Stimulated activated CD8-positive, alpha-beta memory T cell treated with anti-CD3 and anti-CD28 coated beads, Interleukin-4, amount 100 ng/mL, for 1 hour (primary cell): ENCODE results near the gene TUBA3E.
A peak's percentile ranks its signal among the peaks of the same experiment; 100 is the strongest.
"Not testable (repeated sequence)": the region's sequence is repeated elsewhere in the genome, so short reads cannot be mapped to it uniquely, and the experiment has no call there.

Experiments used
- DNase-seq, 2 donors: peaks; one replicate each; pipeline ENCODE4 v3.0.0-alpha.2; 2020; ENCODE audit warnings: low read depth in 2 of 2, low spot score in 1 of 2

TUBA3E gene

DNA sequence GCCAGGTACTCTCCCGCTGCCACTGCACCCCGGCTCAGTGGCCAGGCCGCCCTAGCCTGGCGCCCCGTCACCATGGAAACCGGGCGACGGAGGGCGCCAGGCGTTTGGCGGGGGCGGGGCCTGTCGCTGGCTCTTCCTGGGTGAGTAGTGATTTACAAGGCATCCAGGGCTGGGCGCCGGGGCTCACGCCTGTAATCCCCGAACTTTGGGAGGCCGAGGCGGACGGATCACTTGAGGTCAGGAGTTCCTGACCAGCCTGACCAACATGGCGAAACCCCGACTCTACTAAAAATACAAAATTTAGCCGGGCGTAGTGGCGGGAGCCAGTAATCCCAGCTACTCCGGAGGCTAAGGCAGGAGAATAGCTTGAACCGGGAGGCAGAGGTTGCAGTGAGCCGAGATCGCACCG lies 53.2 kb downstream of the TUBA3E start, which contains the start of gene CCDC74B:
Gene CCDC74B, minus strand, starts transcription at position 107 of the 409 bp plus-strand sequence. CDS start 116 bp downstream, outside the sequence.
- DNase-seq, result peak in 1 of 2 donors; percentile 19

- not testable (repeated sequence) for DNase-seq
Measured at GRCh38 chr2:130143266-130144039, 54.8 kb downstream of the TUBA3E start.

GRCh38 chr2:130142396-130143265 lies 55.6 kb downstream of the TUBA3E start:
- DNase-seq, result not testable (repeated sequence)
